SHP77 (cell line): ENCODE results near the gene NACC2.
A peak's percentile ranks its signal among the peaks of the same experiment; 100 is the strongest.
"Not testable (repeated sequence)": the region's sequence is repeated elsewhere in the genome, so short reads cannot be mapped to it uniquely, and the experiment has no call there.

Experiments used
- DNase-seq, 2 experiments: peaks; one replicate each; lab custom pipeline; 2025; lab: John Stamatoyannopoulos, UW

NACC2 gene

GRCh38 chr9:136110082-136111061, 15.3 kb upstream of the NACC2 start:
- peak in 1 of 2 experiments; percentile 77 for DNase-seq

GRCh38 chr9:136109351-136110081, 14.4 kb upstream of the NACC2 start:
- peak; percentile 92 to 96 for DNase-seq

- no peak for DNase-seq
Measured at GRCh38 chr9:136108648-136109266, 13.7 kb upstream of the NACC2 start.

GRCh38 chr9:136107953-136108647, 13.0 kb upstream of the NACC2 start:
- peak; percentile 67 to 91 for DNase-seq

- DNase-seq: peak; percentile 74 to 85
Measured at GRCh38 chr9:136107155-136107952, 12.3 kb upstream of the NACC2 start.

- DNase-seq: peak in 1 of 2 experiments; percentile 33
Measured at GRCh38 chr9:136105398-136106135, 10.5 kb upstream of the NACC2 start.

GRCh38 chr9:136104916-136105315, 9.8 kb upstream of the NACC2 start:
- no peak for DNase-seq

- no peak for DNase-seq
Measured at GRCh38 chr9:136104488-136104800, 9.4 kb upstream of the NACC2 start.

- DNase-seq: peak in 1 of 2 experiments; percentile 44
Measured at GRCh38 chr9:136103651-136104487, 8.8 kb upstream of the NACC2 start.

- not testable (repeated sequence) for DNase-seq
Measured at GRCh38 chr9:136101615-136102074, 6.6 kb upstream of the NACC2 start.

- DNase-seq: peak; percentile 71 to 82
Measured at GRCh38 chr9:136100700-136101614, 5.9 kb upstream of the NACC2 start.

- DNase-seq: no peak
Measured at GRCh38 chr9:136099542-136099941, 4.5 kb upstream of the NACC2 start.

GRCh38 chr9:136098844-136099243, 3.8 kb upstream of the NACC2 start:
- no peak for DNase-seq

- no peak for DNase-seq
Measured at GRCh38 chr9:136098210-136098609, 3.1 kb upstream of the NACC2 start.

GRCh38 chr9:136096505-136097001, 1.5 kb upstream of the NACC2 start:
- no peak for DNase-seq

GRCh38 chr9:136093995-136094881, 851 bp downstream of the NACC2 start:
- DNase-seq: peak in 1 of 2 experiments; percentile 25
